HG03354 (cell line): ENCODE results near the gene RANBP3.

ENCODE experiments used
- ATAC-seq: cut with Tn5 transposase; IDR thresholded peaks from one replicate; pipeline ENCODE4 v1.9.1; 2021; ENCODE audit warnings: mild to moderate bottlenecking; ENCODE audit not compliant: unreplicated experiment, poor library complexity, severe bottlenecking

Gene RANBP3

DNA sequence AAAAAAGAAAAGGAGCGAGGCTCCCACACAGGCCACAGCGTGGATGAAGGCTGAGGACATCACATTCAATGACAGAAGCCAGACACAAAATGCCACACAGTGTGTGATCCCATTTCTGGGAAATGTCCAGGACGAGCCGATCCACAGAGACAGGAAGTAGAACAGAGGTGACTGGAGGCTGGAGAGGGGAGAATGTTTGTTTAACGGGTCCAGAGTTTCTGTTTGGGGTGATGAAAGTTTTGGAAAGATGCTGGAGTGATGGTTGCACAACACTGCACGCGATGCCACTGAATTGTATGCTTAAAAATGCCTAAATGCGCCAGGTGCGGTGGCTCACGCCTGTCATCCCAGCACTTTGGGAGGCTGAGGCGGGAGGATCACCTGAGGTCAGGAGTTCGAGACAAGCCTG is 107.0 kb downstream of the RANBP3 start:
- no peak for ATAC-seq

DNA sequence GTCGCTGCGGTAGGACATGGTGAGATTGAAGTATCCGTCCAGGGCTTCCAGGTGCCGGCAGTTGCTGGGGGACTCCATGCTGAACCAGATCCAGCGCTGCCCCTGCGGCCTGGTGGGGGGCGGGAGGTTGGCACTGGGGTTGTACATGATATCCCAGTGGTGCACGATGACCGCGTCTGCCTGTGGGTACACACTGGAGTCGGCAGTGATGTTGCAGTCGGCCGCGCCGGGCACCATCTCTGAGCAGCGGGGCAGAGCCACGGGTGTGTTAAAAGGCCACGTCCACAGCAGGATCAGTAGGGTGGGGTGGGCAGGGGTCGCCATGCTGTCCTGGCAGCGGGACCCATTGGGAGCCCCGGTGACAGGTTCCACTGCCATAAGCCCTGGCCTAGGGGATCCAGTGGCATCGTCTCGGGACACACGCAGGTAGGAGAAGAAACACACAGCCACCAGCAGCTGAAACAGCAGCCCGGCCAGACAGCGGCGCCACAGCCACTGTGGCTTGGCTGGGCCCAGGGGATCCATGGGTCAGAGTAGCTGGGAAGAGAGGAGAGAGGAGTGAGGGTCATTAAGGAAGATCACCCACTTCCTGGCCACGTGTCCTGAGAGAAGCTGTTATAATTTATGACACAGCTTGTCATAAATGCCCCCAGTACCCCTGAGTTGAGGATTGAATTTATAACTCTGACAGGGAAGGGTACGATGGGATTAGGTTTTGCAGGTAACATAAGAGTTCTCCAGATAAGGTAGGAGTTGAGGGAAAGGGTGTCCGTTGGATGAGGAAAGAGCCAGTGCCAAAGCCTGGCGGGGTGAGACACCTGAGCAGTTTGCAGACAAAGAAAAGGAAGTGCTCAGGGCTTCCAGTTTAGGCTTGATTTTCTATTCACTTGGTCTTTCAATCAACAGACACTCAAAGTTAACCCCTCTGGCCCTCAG is 110.5 kb downstream of the RANBP3 start:
- no peak for ATAC-seq
